ENCODE measurements around the gene GALK1.
"Not testable (repeated sequence)": the region's sequence is repeated elsewhere in the genome, so short reads cannot be mapped to it uniquely, and the experiment has no call there.

Gene GALK1

GRCh38 chr17:75764711-75765421 is at the start of gene GALK1:
TSS of gene GALK1 (minus strand) at chr17:75765192. CDS start at chr17:75765136, 56 bp downstream.
- DNase-seq (ENCODE audit: low read depth) = peak; percentile 62

- no peak for DNase-seq (ENCODE audit: low read depth)
Measured at GRCh38 chr17:75814021-75814395, 49.0 kb upstream of the GALK1 start.

- no peak for DNase-seq (ENCODE audit: low read depth)
Measured at GRCh38 chr17:75813081-75814020, 48.4 kb upstream of the GALK1 start.

- DNase-seq (ENCODE audit: low read depth) = no peak
Measured at GRCh38 chr17:75812096-75813013, 47.4 kb upstream of the GALK1 start.

- no peak for DNase-seq (ENCODE audit: low read depth)
Measured at GRCh38 chr17:75811174-75811573, 46.2 kb upstream of the GALK1 start.

GRCh38 chr17:75810756-75811155 is 45.8 kb upstream of the GALK1 start:
- DNase-seq (ENCODE audit: low read depth) = not testable (repeated sequence)

- DNase-seq (ENCODE audit: low read depth) = no peak
Measured at GRCh38 chr17:75810216-75810615, 45.2 kb upstream of the GALK1 start.

- DNase-seq (ENCODE audit: low read depth) = no peak
Measured at GRCh38 chr17:75809631-75810111, 44.7 kb upstream of the GALK1 start.

- no peak for DNase-seq (ENCODE audit: low read depth)
Measured at GRCh38 chr17:75808905-75809621, 44.1 kb upstream of the GALK1 start.

GRCh38 chr17:75808549-75808904 is 43.5 kb upstream of the GALK1 start:
- DNase-seq (ENCODE audit: low read depth) = no peak

- no peak for DNase-seq (ENCODE audit: low read depth)
Measured at GRCh38 chr17:75807861-75808260, 42.9 kb upstream of the GALK1 start.

- DNase-seq (ENCODE audit: low read depth) = no peak
Measured at GRCh38 chr17:75806822-75807500, 42.0 kb upstream of the GALK1 start.

- no peak for DNase-seq (ENCODE audit: low read depth)
Measured at GRCh38 chr17:75803883-75804282, 38.9 kb upstream of the GALK1 start.

GRCh38 chr17:75799402-75799801 is 34.4 kb upstream of the GALK1 start:
- DNase-seq (ENCODE audit: low read depth) = no peak

- DNase-seq (ENCODE audit: low read depth) = no peak
Measured at GRCh38 chr17:75795820-75796607, 31.0 kb upstream of the GALK1 start.

GRCh38 chr17:75793460-75793859 is 28.5 kb upstream of the GALK1 start:
- DNase-seq (ENCODE audit: low read depth) = no peak

GRCh38 chr17:75791254-75791653 is 26.3 kb upstream of the GALK1 start:
- no peak for DNase-seq (ENCODE audit: low read depth)

GRCh38 chr17:75785016-75785890 is 20.3 kb upstream of the GALK1 start:
- peak; percentile 80 for DNase-seq (ENCODE audit: low read depth)

- peak; percentile 94 for DNase-seq (ENCODE audit: low read depth)
Measured at GRCh38 chr17:75784473-75785015, 19.6 kb upstream of the GALK1 start, which contains the start of gene UNK. TSS of gene UNK (plus strand) at chr17:75784806. CDS start at chr17:75784881, 75 bp downstream.

Measured in stimulated activated CD4-positive, alpha-beta T cell treated with anti-CD3 and anti-CD28 coated beads, Interleukin-2, amount 100 ng/mL, for 4 hours (primary cell).